Measurements from ENCODE around the gene COL5A3. TPM values are rescaled to one million over a fixed set of nuclear protein-coding genes. Genes with fewer than 3 reads are reported as not detected.

Gene COL5A3
- total RNA-seq, 1 experiment from 2014 or later, result not detected

- DNase-seq (ENCODE audit: low spot score), result no peak
These were observed 1.7 kb upstream of the COL5A3 start for GRCh38 chr19:10011974-10012373.

- no peak for DNase-seq (ENCODE audit: low spot score)
These were observed 635 bp upstream of the COL5A3 start for GRCh38 chr19:10010939-10011338.

GRCh38 chr19:10009714-10010224 lies 535 bp downstream of the COL5A3 start:
- no peak for DNase-seq (ENCODE audit: low spot score)

GRCh38 chr19:10008184-10008765 lies 2.0 kb downstream of the COL5A3 start:
- no peak for DNase-seq (ENCODE audit: low spot score)

GRCh38 chr19:10007371-10008183 lies 2.7 kb downstream of the COL5A3 start:
- DNase-seq (ENCODE audit: low spot score), result no peak

- no peak for DNase-seq (ENCODE audit: low spot score)
These were observed 3.5 kb downstream of the COL5A3 start for GRCh38 chr19:10006752-10007323.

- DNase-seq (ENCODE audit: low spot score), result no peak
These were observed 4.0 kb downstream of the COL5A3 start for GRCh38 chr19:10006335-10006708.

- DNase-seq (ENCODE audit: low spot score), result no peak
These were observed 4.5 kb downstream of the COL5A3 start for GRCh38 chr19:10005632-10006334.

- no peak for DNase-seq (ENCODE audit: low spot score)
These were observed 5.7 kb downstream of the COL5A3 start for GRCh38 chr19:10004617-10005016.

GRCh38 chr19:10003271-10003670 lies 7.0 kb downstream of the COL5A3 start:
- no peak for DNase-seq (ENCODE audit: low spot score)

GRCh38 chr19:10001899-10002298 lies 8.4 kb downstream of the COL5A3 start:
- DNase-seq (ENCODE audit: low spot score), result peak; percentile 59

- DNase-seq (ENCODE audit: low spot score), result peak; percentile 50
These were observed 10.0 kb downstream of the COL5A3 start for GRCh38 chr19:10000171-10000826.

GRCh38 chr19:9996541-9996940 lies 13.8 kb downstream of the COL5A3 start:
- no peak for DNase-seq (ENCODE audit: low spot score)

GRCh38 chr19:9995999-9996398 lies 14.3 kb downstream of the COL5A3 start:
- no peak for DNase-seq (ENCODE audit: low spot score)

GRCh38 chr19:9995084-9995483 lies 15.2 kb downstream of the COL5A3 start:
- no peak for DNase-seq (ENCODE audit: low spot score)

- no peak for DNase-seq (ENCODE audit: low spot score)
These were observed 18.7 kb downstream of the COL5A3 start for GRCh38 chr19:9991425-9992191.

GRCh38 chr19:9989504-9989903 lies 20.8 kb downstream of the COL5A3 start:
- DNase-seq (ENCODE audit: low spot score), result no peak

- DNase-seq (ENCODE audit: low spot score), result no peak
These were observed 23.5 kb downstream of the COL5A3 start for GRCh38 chr19:9986787-9987281.

GRCh38 chr19:9981406-9982260 lies 28.7 kb downstream of the COL5A3 start:
- no peak for DNase-seq (ENCODE audit: low spot score)

- DNase-seq (ENCODE audit: low spot score), result no peak
These were observed 38.2 kb downstream of the COL5A3 start for GRCh38 chr19:9972103-9972502.
